ENCODE results near the gene NECAB2.

GRCh38 chr16:83998091-83998490, 30.0 kb downstream of the NECAB2 start:
- TF ChIP-seq, protein P1, sequence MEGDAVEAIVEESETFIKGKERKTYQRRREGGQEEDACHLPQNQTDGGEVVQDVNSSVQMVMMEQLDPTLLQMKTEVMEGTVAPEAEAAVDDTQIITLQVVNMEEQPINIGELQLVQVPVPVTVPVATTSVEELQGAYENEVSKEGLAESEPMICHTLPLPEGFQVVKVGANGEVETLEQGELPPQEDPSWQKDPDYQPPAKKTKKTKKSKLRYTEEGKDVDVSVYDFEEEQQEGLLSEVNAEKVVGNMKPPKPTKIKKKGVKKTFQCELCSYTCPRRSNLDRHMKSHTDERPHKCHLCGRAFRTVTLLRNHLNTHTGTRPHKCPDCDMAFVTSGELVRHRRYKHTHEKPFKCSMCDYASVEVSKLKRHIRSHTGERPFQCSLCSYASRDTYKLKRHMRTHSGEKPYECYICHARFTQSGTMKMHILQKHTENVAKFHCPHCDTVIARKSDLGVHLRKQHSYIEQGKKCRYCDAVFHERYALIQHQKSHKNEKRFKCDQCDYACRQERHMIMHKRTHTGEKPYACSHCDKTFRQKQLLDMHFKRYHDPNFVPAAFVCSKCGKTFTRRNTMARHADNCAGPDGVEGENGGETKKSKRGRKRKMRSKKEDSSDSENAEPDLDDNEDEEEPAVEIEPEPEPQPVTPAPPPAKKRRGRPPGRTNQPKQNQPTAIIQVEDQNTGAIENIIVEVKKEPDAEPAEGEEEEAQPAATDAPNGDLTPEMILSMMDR (IDR thresholded peaks at IDR 0.05) = no peak
- no peak for TF ChIP-seq POLR2A (IDR thresholded peaks at IDR 0.05)

Data from vagina (tissue), 2 donors.